ENCODE measurements around the gene MCEMP1.

MCEMP1 gene

GRCh38 chr19:7670790-7671189, 6.1 kb upstream of the MCEMP1 start:
- DNase-seq (ENCODE audit: low read depth in 2 of 2): no peak

GRCh38 chr19:7672522-7672921, 4.4 kb upstream of the MCEMP1 start:
- no peak for DNase-seq (ENCODE audit: low read depth in 2 of 2)

- no peak for DNase-seq (ENCODE audit: low read depth in 2 of 2)
These were observed 2.6 kb upstream of the MCEMP1 start for GRCh38 chr19:7674010-7675005.

DNA sequence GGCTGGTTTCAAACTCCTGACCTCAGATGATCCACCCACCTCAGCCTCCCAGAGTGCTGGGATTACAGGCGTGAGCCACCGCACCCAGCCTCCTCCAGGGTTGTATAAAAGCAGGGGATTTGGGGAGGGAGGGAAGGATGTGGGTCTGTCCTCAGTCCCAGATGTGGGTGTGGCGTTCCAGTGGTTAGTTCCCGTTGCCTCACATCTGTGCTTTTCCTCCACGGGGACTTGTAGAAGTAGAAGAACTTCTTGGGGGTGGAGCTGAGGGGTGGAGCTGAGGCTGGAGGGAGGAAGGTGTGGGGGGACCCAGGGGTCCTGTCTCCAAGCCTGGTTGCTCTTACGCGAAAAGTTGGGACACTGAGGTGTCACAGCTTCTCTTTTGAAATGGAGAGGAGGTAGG, 514 bp upstream of the MCEMP1 start:
- DNase-seq (ENCODE audit: low read depth in 2 of 2): no peak

GRCh38 chr19:7677669-7678311, 900 bp downstream of the MCEMP1 start:
- no peak for DNase-seq (ENCODE audit: low read depth in 2 of 2)

DNA sequence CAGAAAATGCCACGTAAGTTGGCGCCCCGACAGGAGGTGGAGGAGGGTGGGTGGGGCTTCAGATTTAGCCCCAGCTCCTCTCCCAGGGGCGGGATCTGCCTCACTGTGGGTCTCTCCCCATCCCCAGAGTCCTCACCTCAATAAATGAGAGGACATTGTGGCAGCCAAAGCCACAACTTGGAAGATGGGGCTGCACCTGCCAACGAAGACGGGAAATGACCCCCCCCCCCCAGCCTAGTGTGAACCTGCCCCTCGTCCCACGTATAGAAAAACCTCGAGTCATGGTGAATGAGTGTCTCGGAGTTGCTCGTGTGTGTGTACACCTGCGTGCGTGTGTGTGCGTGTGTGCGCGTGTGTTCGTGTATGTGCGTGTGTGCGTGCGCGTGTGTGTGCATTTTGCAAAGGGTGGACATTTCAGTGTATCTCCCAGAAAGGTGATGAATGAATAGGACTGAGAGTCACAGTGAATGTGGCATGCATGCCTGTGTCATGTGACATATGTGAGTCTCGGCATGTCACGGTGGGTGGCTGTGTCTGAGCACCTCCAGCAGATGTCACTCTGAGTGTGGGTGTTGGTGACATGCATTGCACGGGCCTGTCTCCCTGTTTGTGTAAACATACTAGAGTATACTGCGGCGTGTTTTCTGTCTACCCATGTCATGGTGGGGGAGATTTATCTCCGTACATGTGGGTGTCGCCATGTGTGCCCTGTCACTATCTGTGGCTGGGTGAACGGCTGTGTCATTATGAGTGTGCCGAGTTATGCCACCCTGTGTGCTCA, 2.3 kb downstream of the MCEMP1 start:
- DNase-seq (ENCODE audit: low read depth in 2 of 2): peak in 1 of 2 donors; percentile 34

DNA sequence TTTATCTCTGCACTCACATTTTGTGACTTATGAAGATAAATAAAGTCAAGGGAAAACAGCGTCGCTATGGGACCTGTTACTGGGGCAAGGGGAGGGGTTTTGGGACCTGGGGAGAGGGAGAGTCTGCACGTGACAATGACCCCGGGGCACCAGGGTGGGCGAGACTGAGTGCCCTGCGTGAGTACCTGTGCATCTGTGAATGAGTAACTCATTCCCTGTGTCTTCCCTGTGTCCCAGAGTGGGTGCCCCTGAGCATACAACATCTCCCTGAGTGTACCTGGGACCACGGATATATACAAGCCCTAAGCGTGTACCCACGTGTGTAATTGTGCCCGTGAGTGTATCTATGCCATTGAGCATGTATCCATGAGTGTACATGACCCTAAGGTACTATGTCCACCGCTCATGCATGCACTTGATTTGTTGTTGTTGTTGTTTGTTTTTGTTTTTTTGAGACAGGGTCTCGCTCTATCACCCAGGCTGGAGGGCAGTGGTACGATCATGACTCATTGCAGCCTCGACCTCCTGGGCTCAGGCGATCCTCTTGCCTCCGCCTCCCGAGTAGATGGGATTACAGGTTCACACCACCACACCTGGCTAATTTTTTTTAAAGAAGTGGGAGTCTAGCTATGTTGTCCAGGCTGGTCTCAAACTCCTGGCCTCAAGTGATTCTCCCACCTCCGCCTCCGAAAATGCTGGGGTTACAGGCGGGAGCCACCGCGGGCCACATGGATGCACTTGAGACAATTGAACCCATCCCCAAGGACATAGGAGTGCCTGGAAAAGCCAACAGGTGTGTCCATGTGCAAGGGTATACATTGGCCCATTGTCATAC, 3.1 kb downstream of the MCEMP1 start:
- no peak for DNase-seq (ENCODE audit: low read depth in 2 of 2)

DNA sequence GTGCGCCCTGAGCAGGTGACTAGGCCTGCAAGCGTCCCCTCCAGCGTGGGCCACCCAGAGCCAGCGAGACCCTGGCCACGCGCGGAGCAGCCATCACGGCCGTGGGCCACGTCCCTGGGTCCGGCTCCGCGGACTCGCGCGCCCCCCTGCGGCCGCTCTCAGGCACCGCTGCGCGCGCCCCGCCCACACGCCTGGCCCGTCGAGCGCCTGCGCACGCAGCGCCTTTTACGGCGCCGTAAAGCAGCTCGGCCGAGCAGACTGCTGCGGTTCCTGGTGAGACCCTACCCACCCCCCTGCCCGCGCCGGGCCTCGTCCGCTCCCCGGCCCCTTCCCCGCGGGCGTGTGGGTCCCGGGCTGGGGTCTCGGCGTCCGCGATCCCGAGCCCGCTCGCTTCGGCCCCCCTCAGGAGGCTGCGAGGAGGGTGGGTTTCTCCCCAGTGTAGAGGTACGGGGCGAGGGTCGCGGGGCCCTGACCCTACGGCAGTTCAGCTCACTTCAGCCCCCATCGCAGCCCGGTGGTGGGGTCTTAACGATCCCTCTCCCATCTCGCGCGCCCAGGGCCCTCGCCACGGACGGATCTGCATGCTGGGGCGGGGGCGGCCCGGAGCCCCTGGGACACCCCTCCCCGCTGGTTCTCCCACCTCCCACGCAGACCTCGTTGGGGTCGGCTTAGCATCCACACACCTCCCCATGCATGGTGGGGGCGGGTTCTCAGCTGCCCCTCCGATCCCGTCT, 3.9 kb downstream of the MCEMP1 start, which contains the start of gene TRAPPC5:
TSS of gene TRAPPC5 (plus strand) at position 228 of the 734 bp plus-strand sequence. CDS start 1,421 bp downstream, outside the sequence.
- peak; percentile 75 to 76 for DNase-seq (ENCODE audit: low read depth in 2 of 2)

DNA sequence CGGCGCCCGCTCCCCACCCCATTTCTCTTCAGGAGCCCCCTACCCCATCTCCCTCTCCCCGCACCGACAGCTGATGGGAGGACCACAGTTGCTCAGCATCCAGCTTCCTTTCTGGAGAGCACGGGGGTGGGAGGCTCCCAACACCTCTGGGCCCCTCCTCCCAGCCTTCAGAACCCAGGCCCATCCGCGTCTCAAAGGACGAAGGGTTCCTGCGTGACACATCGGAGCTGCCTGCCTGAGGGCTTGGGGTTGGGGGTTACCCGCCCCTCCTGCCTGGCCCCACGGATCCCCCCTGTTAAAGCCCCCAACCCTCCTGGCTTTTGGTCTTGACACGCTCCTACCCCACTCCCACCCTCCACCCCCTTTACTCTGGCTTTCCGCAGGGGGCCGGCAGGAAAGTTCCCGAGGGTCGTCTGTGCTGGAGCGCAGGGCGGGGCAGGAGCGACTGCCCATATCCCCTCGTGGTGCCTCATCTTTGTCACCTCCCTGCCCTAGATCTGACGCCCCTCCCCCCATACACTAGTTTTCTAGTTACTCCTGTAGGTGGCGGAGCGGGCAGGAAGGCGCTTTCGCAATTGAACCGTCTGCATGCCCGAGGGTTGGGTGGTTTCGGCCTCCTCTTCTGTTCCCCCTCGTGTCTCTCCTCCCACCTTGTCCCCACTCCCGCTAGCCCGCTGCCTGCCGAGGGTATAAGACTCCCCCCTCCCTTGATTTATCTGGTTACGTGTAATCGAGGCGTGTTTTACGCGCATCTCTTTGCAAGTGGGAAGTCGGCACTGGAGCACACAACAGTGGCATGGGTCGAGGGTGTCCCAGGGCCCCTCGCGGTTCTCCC, 4.7 kb downstream of the MCEMP1 start:
- DNase-seq (ENCODE audit: low read depth in 2 of 2): peak; percentile 60 to 61

DNA sequence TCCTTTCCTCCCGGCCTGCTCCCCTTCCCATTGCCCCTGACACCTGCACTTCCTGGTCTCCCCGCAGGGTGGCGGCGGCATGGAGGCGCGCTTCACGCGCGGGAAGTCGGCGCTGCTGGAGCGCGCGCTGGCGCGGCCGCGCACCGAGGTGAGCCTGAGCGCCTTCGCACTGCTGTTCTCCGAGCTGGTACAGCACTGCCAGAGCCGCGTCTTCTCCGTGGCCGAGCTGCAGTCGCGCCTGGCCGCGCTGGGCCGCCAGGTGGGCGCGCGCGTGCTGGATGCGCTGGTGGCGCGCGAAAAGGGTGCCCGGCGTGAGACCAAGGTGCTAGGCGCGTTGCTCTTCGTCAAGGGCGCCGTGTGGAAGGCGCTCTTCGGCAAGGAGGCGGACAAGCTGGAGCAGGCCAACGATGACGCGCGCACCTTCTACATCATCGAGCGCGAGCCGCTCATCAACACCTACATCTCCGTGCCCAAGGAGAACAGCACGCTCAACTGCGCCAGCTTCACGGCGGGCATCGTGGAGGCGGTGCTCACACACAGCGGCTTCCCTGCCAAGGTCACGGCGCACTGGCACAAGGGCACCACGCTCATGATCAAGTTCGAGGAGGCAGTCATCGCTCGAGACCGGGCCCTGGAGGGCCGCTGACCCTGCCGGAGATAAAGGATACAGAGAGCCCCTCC, 5.4 kb downstream of the MCEMP1 start:
- no peak for DNase-seq (ENCODE audit: low read depth in 2 of 2)

- no peak for DNase-seq (ENCODE audit: low read depth in 2 of 2)
These were observed 8.9 kb downstream of the MCEMP1 start for GRCh38 chr19:7685546-7686445.

- no peak for DNase-seq (ENCODE audit: low read depth in 2 of 2)
These were observed 10.3 kb downstream of the MCEMP1 start for GRCh38 chr19:7687177-7687576.

DNA sequence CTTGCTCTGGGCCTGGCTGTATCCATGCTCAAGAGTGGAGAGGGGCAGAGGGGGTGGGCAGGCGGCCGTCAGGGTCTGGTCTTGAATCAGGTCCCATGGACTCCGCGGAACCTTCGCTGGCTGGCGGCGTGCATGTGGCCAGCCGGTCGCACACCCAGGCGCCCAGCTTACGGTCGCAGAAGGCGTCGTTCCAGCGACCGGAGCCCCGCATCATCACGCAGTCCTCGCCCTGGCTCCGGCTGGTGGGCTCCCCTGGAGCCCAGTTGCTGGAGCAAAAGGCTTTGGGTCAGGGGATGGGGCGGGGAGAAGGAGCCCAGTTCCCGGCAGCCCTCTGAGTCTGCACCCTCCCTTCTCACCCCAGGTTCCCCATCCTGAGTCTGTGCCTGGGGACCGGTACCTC, 12.3 kb downstream of the MCEMP1 start:
- no peak for DNase-seq (ENCODE audit: low read depth in 2 of 2)

DNA sequence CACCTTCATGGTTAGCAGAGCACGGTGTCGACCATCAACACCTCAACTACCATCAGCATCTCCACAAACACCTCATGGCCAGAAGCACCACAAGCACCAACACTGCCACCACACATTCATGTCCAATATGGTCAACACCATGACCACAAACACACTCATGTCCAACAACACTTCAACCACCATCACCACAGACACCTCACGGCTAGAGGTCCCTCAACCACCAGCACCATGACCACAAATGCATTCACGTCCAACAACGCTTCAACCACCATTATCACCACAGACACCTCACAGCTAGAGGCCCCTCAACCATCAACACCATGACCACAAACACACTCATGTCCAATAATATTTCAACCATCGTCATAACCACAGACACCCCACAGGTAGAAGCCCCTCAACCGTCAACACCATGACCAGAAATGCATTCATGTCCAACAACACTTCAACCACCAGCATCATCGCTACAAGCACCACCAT, 13.9 kb downstream of the MCEMP1 start:
- no peak for DNase-seq (ENCODE audit: low read depth in 2 of 2)

GRCh38 chr19:7691497-7691896, 14.6 kb downstream of the MCEMP1 start:
- DNase-seq (ENCODE audit: low read depth in 2 of 2): no peak

DNA sequence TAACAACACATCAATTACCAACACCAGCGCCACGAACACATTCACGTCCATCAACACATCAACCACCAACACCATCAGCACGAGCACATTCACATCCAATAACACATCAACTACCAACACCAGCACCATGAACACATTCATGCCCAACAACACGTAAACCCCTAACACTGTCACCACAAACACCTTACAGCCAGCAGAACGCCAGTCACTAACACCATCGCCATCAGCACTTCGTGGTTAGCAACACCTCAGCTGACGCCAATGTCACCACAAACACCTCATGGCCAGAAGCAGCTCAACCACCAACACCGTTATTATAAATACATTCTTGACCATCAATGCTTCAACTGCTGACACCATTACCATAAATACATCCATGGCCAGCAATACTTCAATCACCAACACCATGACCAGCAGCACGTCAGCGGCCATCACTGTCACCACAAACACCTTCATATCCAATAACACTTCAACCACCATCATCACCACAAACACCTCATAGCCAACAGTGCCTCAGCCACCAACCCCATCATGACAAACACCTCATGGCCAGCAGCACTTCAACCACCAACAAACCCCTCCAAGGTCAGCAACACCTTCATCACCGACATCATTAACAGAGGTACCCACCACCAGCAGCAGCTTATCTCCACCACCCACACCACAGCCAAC, 15.7 kb downstream of the MCEMP1 start:
- no peak for DNase-seq (ENCODE audit: low read depth in 2 of 2)

DNA sequence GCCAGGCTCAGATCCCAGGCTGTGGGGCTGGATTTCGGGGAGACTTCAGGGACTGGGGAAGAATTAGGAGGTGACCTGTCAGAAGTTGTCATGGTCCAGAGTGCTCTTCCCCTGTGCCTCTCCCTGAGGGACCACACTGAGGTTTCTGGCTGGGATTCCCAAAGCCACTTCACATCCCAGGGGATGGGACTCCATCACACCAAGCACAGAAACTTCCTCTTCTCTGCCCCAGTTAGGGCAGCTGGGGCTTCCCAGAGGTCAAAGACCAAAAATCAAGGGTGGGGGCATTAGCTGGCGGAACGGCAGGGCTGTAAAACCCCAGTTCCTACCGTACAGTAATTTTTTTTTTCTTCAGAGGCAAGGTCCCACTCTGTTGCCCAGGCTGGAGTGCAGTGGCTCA, 17.6 kb downstream of the MCEMP1 start:
- DNase-seq (ENCODE audit: low read depth in 2 of 2): no peak
